HEK293 (cell line): Measurements from ENCODE around the gene KIZ.

Experiments
- CTCF ChIA-PET: fragments of 350-600 bp; formaldehyde crosslinking; extraction: SDS; loops from one replicate; lab custom pipeline; 2021; ENCODE audit warnings: antibody characterized with exemption; lab: Yijun Ruan, JAX
- POLR2A ChIA-PET: fragments of 300-600 bp; formaldehyde crosslinking; extraction: SDS; loops from one replicate; lab custom pipeline; 2020; ENCODE audit warnings: antibody characterized with exemption, inconsistent platforms; lab: Yijun Ruan, JAX
- H3K27ac ChIP-seq: fragments of 200-500 bp; sonication (Bioruptor generic); 2 replicates; pipeline ENCODE4 v1.5.1; 2014; ENCODE audit warnings: low read depth, low read length, control low read depth, inconsistent platforms; ENCODE audit errors: extremely low read depth
- H3K36me3 ChIP-seq, 2 experiments: fragments of 200-500 bp in 1 of 2; sonication (Bioruptor generic) in 1 of 2; 1 replicate in 1 of 2; 2 replicates in 1 of 2; pipeline ENCODE4 v1.5.1; 2014 to 2017; ENCODE audit warnings: inconsistent platforms in 2 of 2, low read length in 2 of 2; ENCODE audit not compliant: control insufficient read depth in 2 of 2, insufficient read depth in 1 of 2
- H3K4me1 ChIP-seq: fragments of 200-500 bp; sonication (Bioruptor generic); 2 replicates; pipeline ENCODE4 v1.5.1; 2014; ENCODE audit warnings: mild to moderate bottlenecking, low read length, inconsistent platforms; ENCODE audit not compliant: control insufficient read depth, insufficient read depth
- H3K4me3 ChIP-seq: 2 replicates; pipeline ENCODE4 v1.5.1; 2011; ENCODE audit warnings: low read depth, mild to moderate bottlenecking, control low read depth, low read length, moderate library complexity
- H3K9me3 ChIP-seq: fragments of 200-500 bp; sonication (Bioruptor generic); 2 replicates; pipeline ENCODE4 v1.5.1; 2014; ENCODE audit warnings: low read depth, low read length, inconsistent platforms; ENCODE audit not compliant: control insufficient read depth, insufficient read depth
- BCL11B ChIP-seq: fragments of 450-650 bp; formaldehyde crosslinking; IDR thresholded peaks from 2 replicates; pipeline ENCODE4 v1.5.1; 2016; ENCODE audit warnings: low read depth, missing biosample characterization, missing genetic modification characterization
- GFI1B ChIP-seq: fragments of 450-650 bp; formaldehyde crosslinking; IDR thresholded peaks from 2 replicates; pipeline ENCODE4 v1.5.1; 2016; ENCODE audit warnings: missing biosample characterization, missing genetic modification characterization
- GLI2 ChIP-seq: fragments of 450-650 bp; formaldehyde crosslinking; IDR thresholded peaks from 2 replicates; pipeline ENCODE4; 2017; ENCODE audit warnings: missing biosample characterization, missing genetic modification characterization, low read depth, borderline replicate concordance
- GLI4 ChIP-seq: fragments of 450-650 bp; formaldehyde crosslinking; IDR thresholded peaks from 2 replicates; pipeline ENCODE4 v1.5.1; 2016; ENCODE audit warnings: missing biosample characterization, missing genetic modification characterization
- SCRT2 ChIP-seq: fragments of 450-650 bp; formaldehyde crosslinking; IDR thresholded peaks from 2 replicates; pipeline ENCODE4 v1.5.1; 2016; ENCODE audit warnings: missing biosample characterization, missing genetic modification characterization
- SP3 ChIP-seq: fragments of 450-650 bp; formaldehyde crosslinking; IDR thresholded peaks from 2 replicates; pipeline ENCODE4 v1.5.1; 2016; ENCODE audit warnings: missing biosample characterization, missing genetic modification characterization
- SP7 ChIP-seq: fragments of 450-650 bp; formaldehyde crosslinking; IDR thresholded peaks from 2 replicates; pipeline ENCODE4 v1.5.1; 2016; ENCODE audit warnings: missing biosample characterization, missing genetic modification characterization
- YY2 ChIP-seq: fragments of 450-650 bp; formaldehyde crosslinking; IDR thresholded peaks from 2 replicates; pipeline ENCODE4 v1.5.1; 2016; ENCODE audit warnings: missing biosample characterization, missing genetic modification characterization
- ZBTB8A ChIP-seq: fragments of 450-650 bp; formaldehyde crosslinking; IDR thresholded peaks from 2 replicates; pipeline ENCODE4 v1.5.1; 2016; ENCODE audit warnings: missing biosample characterization, missing genetic modification characterization
- ZEB2 ChIP-seq: fragments of 450-650 bp; formaldehyde crosslinking; IDR thresholded peaks from 2 replicates; pipeline ENCODE4 v1.5.1; 2016; ENCODE audit warnings: missing biosample characterization, missing genetic modification characterization
- ZFP41 ChIP-seq: fragments of 450-650 bp; formaldehyde crosslinking; IDR thresholded peaks from 2 replicates; pipeline ENCODE4 v1.5.1; 2016; ENCODE audit warnings: missing biosample characterization, missing genetic modification characterization, borderline replicate concordance
- ZFP69B ChIP-seq: fragments of 450-650 bp; formaldehyde crosslinking; IDR thresholded peaks from 2 replicates; pipeline ENCODE4 v1.5.1; 2016; ENCODE audit warnings: missing biosample characterization, missing genetic modification characterization
- ZNF112 ChIP-seq: fragments of 450-650 bp; formaldehyde crosslinking; IDR thresholded peaks from 2 replicates; pipeline ENCODE4 v1.5.0; 2017; ENCODE audit warnings: missing biosample characterization, missing genetic modification characterization
- ZNF175 ChIP-seq: fragments of 450-650 bp; formaldehyde crosslinking; IDR thresholded peaks from 2 replicates; pipeline ENCODE4 v1.5.1; 2016; ENCODE audit warnings: missing biosample characterization, missing genetic modification characterization
- ZNF221 ChIP-seq: fragments of 450-650 bp; formaldehyde crosslinking; IDR thresholded peaks from 2 replicates; pipeline ENCODE4 v1.5.1; 2017; ENCODE audit warnings: missing biosample characterization, missing genetic modification characterization, borderline replicate concordance
- ZNF280D ChIP-seq: fragments of 450-650 bp; formaldehyde crosslinking; IDR thresholded peaks from 2 replicates; pipeline ENCODE4 v1.5.1; 2016; ENCODE audit warnings: missing biosample characterization, missing genetic modification characterization
- ZNF311 ChIP-seq: fragments of 450-650 bp; formaldehyde crosslinking; IDR thresholded peaks from 2 replicates; pipeline ENCODE4 v1.5.1; 2017; ENCODE audit warnings: missing biosample characterization, missing genetic modification characterization, borderline replicate concordance
- ZNF362 ChIP-seq: fragments of 450-650 bp; formaldehyde crosslinking; IDR thresholded peaks from 2 replicates; pipeline ENCODE4 v1.5.1; 2016; ENCODE audit warnings: missing biosample characterization, missing genetic modification characterization
- ZNF366 ChIP-seq: fragments of 450-650 bp; formaldehyde crosslinking; conservative IDR thresholded peaks from 2 replicates; pipeline ENCODE4 v1.5.1; 2016; ENCODE audit warnings: missing biosample characterization, missing genetic modification characterization
- ZNF391 ChIP-seq: fragments of 450-650 bp; formaldehyde crosslinking; IDR thresholded peaks from 2 replicates; pipeline ENCODE4 v1.5.1; 2016; ENCODE audit warnings: low read depth, missing biosample characterization, missing genetic modification characterization, borderline replicate concordance
- ZNF426 ChIP-seq: fragments of 450-650 bp; formaldehyde crosslinking; IDR thresholded peaks from 2 replicates; pipeline ENCODE4 v1.5.1; 2017; ENCODE audit warnings: missing biosample characterization, missing genetic modification characterization, mild to moderate bottlenecking, inconsistent platforms, moderate library complexity
- ZNF449 ChIP-seq: fragments of 450-650 bp; formaldehyde crosslinking; IDR thresholded peaks from 2 replicates; pipeline ENCODE4 v1.5.1; 2017; ENCODE audit warnings: missing biosample characterization, mild to moderate bottlenecking, missing genetic modification characterization, moderate library complexity
- ZNF530 ChIP-seq: fragments of 450-650 bp; formaldehyde crosslinking; IDR thresholded peaks from 2 replicates; pipeline ENCODE4 v1.5.1; 2016; ENCODE audit warnings: low read depth, missing biosample characterization, missing genetic modification characterization
- ZNF544 ChIP-seq: fragments of 450-650 bp; formaldehyde crosslinking; IDR thresholded peaks from 2 replicates; pipeline ENCODE4 v1.5.0; 2017; ENCODE audit warnings: missing biosample characterization, missing genetic modification characterization
- ZNF621 ChIP-seq: fragments of 450-650 bp; formaldehyde crosslinking; IDR thresholded peaks from 2 replicates; pipeline ENCODE4 v1.5.1; 2017; ENCODE audit warnings: missing biosample characterization, missing genetic modification characterization
- ZNF624 ChIP-seq: fragments of 450-650 bp; formaldehyde crosslinking; IDR thresholded peaks from 2 replicates; pipeline ENCODE4 v1.5.1; 2017; ENCODE audit warnings: missing biosample characterization, missing genetic modification characterization
- ZNF791 ChIP-seq: fragments of 450-650 bp; formaldehyde crosslinking; IDR thresholded peaks from 2 replicates; pipeline ENCODE4 v1.5.1; 2016; ENCODE audit warnings: missing biosample characterization, missing genetic modification characterization
- ZNF792 ChIP-seq: fragments of 450-650 bp; formaldehyde crosslinking; IDR thresholded peaks from 2 replicates; pipeline ENCODE4 v1.5.1; 2016; ENCODE audit warnings: missing biosample characterization, missing genetic modification characterization
- TF ChIP-seq, protein P1 (sequence below): fragments of 450-650 bp; formaldehyde crosslinking; IDR thresholded peaks from 2 replicates; pipeline ENCODE4 v1.5.1; 2016; ENCODE audit warnings: missing biosample characterization, missing genetic modification characterization

Gene KIZ

GRCh38 chr20:21099751-21100577 lies 25.9 kb upstream of the KIZ start:
- Histone ChIP-seq H3K4me3 (no peak overlapping the region), H3K36me3 (no peaks in the 10 kb centered on the region), H3K27ac (no peak overlapping the region), H3K4me1 (no peaks in the 10 kb centered on the region)
- TF ChIP-seq ZNF221 (tag by site-specific recombination) (no peak), GLI4 (tag by site-specific recombination) (no peak), ZBTB8A (no peak), YY2 (tag by site-specific recombination) (no peak), ZNF391 (no peak), SP7 (tag by site-specific recombination) (no peak), ZEB2 (tag by site-specific recombination) (no peak), ZNF544 (tag by site-specific recombination) (no peak), ZNF112 (tag by site-specific recombination) (no peak), GLI2 (tag by site-specific recombination) (no peak), ZNF449 (no peak), ZNF175 (no peak), BCL11B (tag by site-specific recombination) (no peak), ZNF280D (tag by site-specific recombination) (no peak), ZNF624 (tag by site-specific recombination) (no peak), GFI1B (tag by site-specific recombination) (no peak), ZNF792 (tag by site-specific recombination) (no peak)
- TF ChIP-seq, protein P1, sequence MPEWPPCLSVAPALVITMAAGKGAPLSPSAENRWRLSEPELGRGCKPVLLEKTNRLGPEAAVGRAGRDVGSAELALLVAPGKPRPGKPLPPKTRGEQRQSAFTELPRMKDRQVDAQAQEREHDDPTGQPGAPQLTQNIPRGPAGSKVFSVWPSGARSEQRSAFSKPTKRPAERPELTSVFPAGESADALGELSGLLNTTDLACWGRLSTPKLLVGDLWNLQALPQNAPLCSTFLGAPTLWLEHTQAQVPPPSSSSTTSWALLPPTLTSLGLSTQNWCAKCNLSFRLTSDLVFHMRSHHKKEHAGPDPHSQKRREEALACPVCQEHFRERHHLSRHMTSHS (tag by site-specific recombination): no peak
- TF ChIP-seq, all 188 proteins: peak for 0
- ChIA-PET POLR2A (no interaction called here), CTCF (interaction anchor here (0.7 kb wide), 1 partner anchor 1203 kb away, joined by 3 read pairs; no protein-coding TSS in a partner anchor)
- no peaks in the 10 kb centered on the region for H3K9me3 ChIP-seq

- no peak overlapping the region for H3K27ac ChIP-seq
- no peaks in the 10 kb centered on the region for H3K36me3 ChIP-seq
- H3K9me3 ChIP-seq: no peaks in the 10 kb centered on the region
- ChIA-PET POLR2A (no interaction called here), CTCF (interaction anchor here (0.7 to 1.0 kb wide), 2 partner anchors 52 to 1202 kb away, joined by 3 to 5 read pairs; no protein-coding TSS in a partner anchor)
- H3K4me3 ChIP-seq: peak overlapping the region; percentile 10
- no peaks in the 10 kb centered on the region for H3K4me1 ChIP-seq
- TF ChIP-seq ZNF362: no peak
- no peak for TF ChIP-seq ZNF426 (tag by site-specific recombination)
- no peak for TF ChIP-seq ZNF792 (tag by site-specific recombination)
- no peak for TF ChIP-seq SCRT2 (tag by site-specific recombination)
- TF ChIP-seq ZNF791 (tag by site-specific recombination): no peak
- no peak for TF ChIP-seq SP3
- TF ChIP-seq ZNF311 (tag by site-specific recombination): no peak
- no peak for TF ChIP-seq ZNF366 (tag by site-specific recombination)
- TF ChIP-seq ZFP41: no peak
- TF ChIP-seq ZNF530 (tag by site-specific recombination): no peak
- no peak for TF ChIP-seq ZNF621 (tag by site-specific recombination)
- TF ChIP-seq ZFP69B: no peak
Measured at GRCh38 chr20:21100578-21101452, 25.1 kb upstream of the KIZ start.
